A673 (cell line): ENCODE data around the gene SPAG16. TPM values are rescaled to one million over a fixed set of nuclear protein-coding genes. Genes with fewer than 3 reads are reported as not detected.
"Not testable (repeated sequence)": the region's sequence is repeated elsewhere in the genome, so short reads cannot be mapped to it uniquely, and the experiment has no call there.

Experiments
- BruUV-seq: library from RNA; stranded (reverse); fragments of 400-500 nt; replicated peaks from 2 replicates; lab custom pipeline; 2021; lab: Mats Ljungman, UMichigan
- CTCF ChIA-PET: fragments of 300-600 bp; sonication (Branson Sonifier 250); formaldehyde crosslinking; loops from one replicate; lab custom pipeline; 2022; ENCODE audit warnings: antibody characterized with exemption; lab: Charles Lee
- POLR2A ChIA-PET: fragments of 300-600 bp; sonication (Branson Sonifier 250); formaldehyde crosslinking; loops from one replicate; lab custom pipeline; 2022; ENCODE audit warnings: antibody characterized with exemption; ENCODE audit not compliant: low non-redundant PET; lab: Charles Lee
- DNase-seq: peaks from one replicate; pipeline ENCODE4 v3.0.0-alpha.2; 2015; ENCODE audit warnings: low spot score
- H3K27ac ChIP-seq: fragments of 200-600 bp; sonication (generic); 2 replicates; pipeline ENCODE4 v1.5.1; 2016; ENCODE audit warnings: mixed run types, low read depth, mild to moderate bottlenecking, mixed read lengths, antibody characterized with exemption, low read length; ENCODE audit not compliant: poor library complexity, severe bottlenecking
- H3K27me3 ChIP-seq: fragments of 200-600 bp; sonication (generic); replicated peaks from 2 replicates; pipeline ENCODE4 v1.6.1; 2017; ENCODE audit warnings: mixed run types, low read depth, mild to moderate bottlenecking, mixed read lengths, antibody characterized with exemption, low read length; ENCODE audit not compliant: insufficient read depth, poor library complexity
- H3K36me3 ChIP-seq: fragments of 200-600 bp; sonication (generic); 2 replicates; pipeline ENCODE4 v1.6.1; 2016; ENCODE audit warnings: mixed run types, mild to moderate bottlenecking, mixed read lengths, antibody characterized with exemption, low read length; ENCODE audit not compliant: insufficient read depth, poor library complexity, severe bottlenecking
- H3K4me1 ChIP-seq: fragments of 200-600 bp; sonication (generic); 2 replicates; pipeline ENCODE4 v1.6.1; 2017; ENCODE audit warnings: mixed run types, mild to moderate bottlenecking, mixed read lengths, antibody characterized with exemption, low read length; ENCODE audit not compliant: insufficient read depth, poor library complexity, severe bottlenecking
- H3K4me3 ChIP-seq: fragments of 200-600 bp; sonication (generic); 2 replicates; pipeline ENCODE4 v1.5.1; 2016; ENCODE audit warnings: low read depth, mixed run types, mild to moderate bottlenecking, mixed read lengths, low read length; ENCODE audit not compliant: poor library complexity, severe bottlenecking
- H3K9me3 ChIP-seq: fragments of 200-600 bp; sonication (generic); 2 replicates; pipeline ENCODE4 v1.6.1; 2016; ENCODE audit warnings: mixed run types, low read depth, mild to moderate bottlenecking, mixed read lengths, antibody characterized with exemption, low read length; ENCODE audit not compliant: poor library complexity, severe bottlenecking
- EZH2 ChIP-seq: fragments of 200-600 bp; sonication (generic); IDR thresholded peaks from 2 replicates; pipeline ENCODE4 v1.6.1; 2017; ENCODE audit warnings: borderline replicate concordance, low read depth, mild to moderate bottlenecking, mixed read lengths, antibody characterized with exemption, low read length; ENCODE audit not compliant: poor library complexity, severe bottlenecking
- intact Hi-C: fragments of 100-400 bp; cut with micrococcal nuclease; formaldehyde crosslinking; loops from one replicate; pipeline ENCODE4 v1.10.0; 2022; ENCODE audit not compliant: unreplicated experiment
- total RNA-seq: library from RNA; stranded (reverse); gene quantifications from 2 replicates; pipeline ENCODE4 v1.2.3, GENCODE V29; 2021
- TF ChIP-seq, protein P1 (sequence below): fragments of 300-800, 200-600 bp; sonication (generic); conservative IDR thresholded peaks from 2 replicates; pipeline ENCODE4 v1.5.1; 2017; ENCODE audit warnings: low read depth, mild to moderate bottlenecking, antibody characterized with exemption, low read length, moderate library complexity, mixed read lengths

SPAG16 gene
- total RNA-seq, 1 experiment from 2014 or later, result 13.1 TPM

DNA sequence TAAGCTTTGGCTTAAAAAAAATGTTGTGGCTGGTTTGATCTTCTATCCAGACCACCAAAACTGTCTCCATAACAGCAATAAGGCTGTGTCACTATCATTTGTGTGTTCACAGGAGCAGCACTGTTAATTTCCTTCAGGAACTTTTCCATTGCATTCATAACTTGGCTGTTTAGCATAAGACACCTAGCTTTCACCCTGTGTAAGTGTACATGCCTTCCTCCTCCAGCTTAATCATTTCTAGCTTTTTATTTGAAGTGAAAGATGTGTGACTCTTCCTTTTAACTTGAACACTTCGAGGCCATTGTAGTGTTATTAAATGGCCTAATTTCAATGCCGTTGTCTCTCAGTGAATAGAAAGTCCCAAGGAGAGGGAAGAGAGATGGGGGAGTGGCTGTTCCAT is 773.7 kb downstream of the SPAG16 start:
- no peak for DNase-seq
- Histone ChIP-seq H3K4me1 (peaks cover 8% of the 10 kb centered on the region), H3K27ac (no peak overlapping the region), H3K9me3 (no peaks in the 10 kb centered on the region), H3K36me3 (no peaks in the 10 kb centered on the region), H3K27me3 (no peaks in the 10 kb centered on the region), H3K4me3 (no peak overlapping the region)
- no TSS peak for BruUV-seq
- POLR2A ChIA-PET, result no interaction called here
- intact Hi-C loops, result no loop called here
- CTCF ChIA-PET, result no interaction called here
- TF ChIP-seq, protein P1, sequence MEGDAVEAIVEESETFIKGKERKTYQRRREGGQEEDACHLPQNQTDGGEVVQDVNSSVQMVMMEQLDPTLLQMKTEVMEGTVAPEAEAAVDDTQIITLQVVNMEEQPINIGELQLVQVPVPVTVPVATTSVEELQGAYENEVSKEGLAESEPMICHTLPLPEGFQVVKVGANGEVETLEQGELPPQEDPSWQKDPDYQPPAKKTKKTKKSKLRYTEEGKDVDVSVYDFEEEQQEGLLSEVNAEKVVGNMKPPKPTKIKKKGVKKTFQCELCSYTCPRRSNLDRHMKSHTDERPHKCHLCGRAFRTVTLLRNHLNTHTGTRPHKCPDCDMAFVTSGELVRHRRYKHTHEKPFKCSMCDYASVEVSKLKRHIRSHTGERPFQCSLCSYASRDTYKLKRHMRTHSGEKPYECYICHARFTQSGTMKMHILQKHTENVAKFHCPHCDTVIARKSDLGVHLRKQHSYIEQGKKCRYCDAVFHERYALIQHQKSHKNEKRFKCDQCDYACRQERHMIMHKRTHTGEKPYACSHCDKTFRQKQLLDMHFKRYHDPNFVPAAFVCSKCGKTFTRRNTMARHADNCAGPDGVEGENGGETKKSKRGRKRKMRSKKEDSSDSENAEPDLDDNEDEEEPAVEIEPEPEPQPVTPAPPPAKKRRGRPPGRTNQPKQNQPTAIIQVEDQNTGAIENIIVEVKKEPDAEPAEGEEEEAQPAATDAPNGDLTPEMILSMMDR, result no peak
- no peak for TF ChIP-seq EZH2

DNA sequence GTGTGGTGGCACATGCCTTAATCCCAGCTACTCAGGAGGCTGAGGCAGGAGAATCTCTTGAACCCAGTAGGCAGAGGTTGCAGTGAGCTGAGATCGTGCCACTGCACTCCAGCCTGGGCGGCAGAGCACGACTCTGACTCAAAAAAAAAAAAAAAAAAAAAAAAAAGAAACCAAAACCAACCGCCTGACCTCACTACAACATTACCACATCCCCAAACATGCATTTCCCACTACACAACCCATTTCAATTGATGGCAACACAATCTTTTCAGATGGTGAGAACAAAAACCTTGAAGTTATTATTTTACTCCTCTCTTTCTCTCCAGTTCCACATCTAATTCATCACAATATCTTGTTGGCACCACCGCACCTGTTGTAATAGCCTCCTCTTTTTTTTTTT is 778.0 kb downstream of the SPAG16 start:
- DNase-seq, H3K27ac ChIP-seq, H3K4me3 ChIP-seq, H3K4me1 ChIP-seq, H3K36me3 ChIP-seq, intact Hi-C loops, CTCF ChIA-PET, POLR2A ChIA-PET, H3K27me3 ChIP-seq, H3K9me3 ChIP-seq, BruUV-seq: not testable (repeated sequence)

DNA sequence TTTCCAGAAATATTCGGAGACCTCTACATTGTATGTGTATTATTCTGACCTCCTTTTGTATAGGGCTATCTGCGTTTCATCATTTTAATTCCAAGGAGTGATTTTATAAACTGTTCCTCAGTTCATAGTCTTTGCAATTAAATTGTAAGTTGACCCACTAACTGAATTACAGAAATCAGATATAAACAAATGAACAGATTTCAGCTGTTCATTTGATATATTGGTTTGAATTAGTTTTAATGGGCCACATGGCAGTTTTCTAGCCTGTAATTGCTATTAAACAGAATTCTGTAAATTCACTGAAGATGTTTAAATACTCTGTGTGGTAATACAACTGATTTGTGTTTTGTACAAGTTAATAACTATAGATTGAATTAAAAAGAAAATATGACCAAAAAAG is 780.2 kb downstream of the SPAG16 start:
- no peaks in the 10 kb centered on the region for H3K27me3 ChIP-seq
- H3K36me3 ChIP-seq, result no peaks in the 10 kb centered on the region
- TF ChIP-seq, protein P1, result no peak
- no peak for TF ChIP-seq EZH2
- no peak overlapping the region for H3K4me3 ChIP-seq
- H3K4me1 ChIP-seq, result no peaks in the 10 kb centered on the region
- ChIA-PET CTCF (no interaction called here), POLR2A (interaction anchor here (0.6 kb wide), 1 partner anchor 33 kb away, joined by 4 read pairs; no protein-coding TSS in a partner anchor)
- H3K27ac ChIP-seq, result no peak overlapping the region
- no TSS peak for BruUV-seq
- no peak for DNase-seq
- H3K9me3 ChIP-seq, result no peaks in the 10 kb centered on the region
- intact Hi-C loops, result no loop called here

DNA sequence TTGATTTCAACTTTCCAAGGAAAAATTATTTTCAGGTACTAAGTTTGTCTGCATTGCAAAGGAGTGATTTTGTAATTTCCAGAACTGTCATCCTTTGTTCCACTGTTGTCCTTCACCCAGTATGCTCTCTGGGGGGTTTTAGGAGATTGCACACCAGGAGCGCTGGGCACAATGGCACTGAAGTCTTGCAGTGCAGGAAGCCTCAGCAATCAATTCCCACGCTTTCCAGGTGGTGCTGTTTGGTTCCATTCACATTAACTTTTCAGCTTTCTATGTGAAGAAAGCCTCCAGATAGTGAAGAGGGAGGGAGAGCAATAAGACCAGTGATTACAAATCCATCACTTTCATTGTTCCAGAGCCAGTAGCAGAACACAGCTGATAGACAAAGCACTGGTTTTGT is 782.6 kb downstream of the SPAG16 start:
- POLR2A ChIA-PET, result no interaction called here
- Histone ChIP-seq H3K4me3 (no peak overlapping the region), H3K4me1 (no peaks in the 10 kb centered on the region), H3K36me3 (no peaks in the 10 kb centered on the region), H3K9me3 (no peaks in the 10 kb centered on the region), H3K27me3 (no peaks in the 10 kb centered on the region), H3K27ac (no peak overlapping the region)
- CTCF ChIA-PET, result no interaction called here
- no peak for TF ChIP-seq EZH2
- TF ChIP-seq, protein P1, result no peak
- no TSS peak for BruUV-seq
- no peak for DNase-seq
- intact Hi-C loops, result no loop called here
